ENCODE results near the gene COMMD1.

DNA sequence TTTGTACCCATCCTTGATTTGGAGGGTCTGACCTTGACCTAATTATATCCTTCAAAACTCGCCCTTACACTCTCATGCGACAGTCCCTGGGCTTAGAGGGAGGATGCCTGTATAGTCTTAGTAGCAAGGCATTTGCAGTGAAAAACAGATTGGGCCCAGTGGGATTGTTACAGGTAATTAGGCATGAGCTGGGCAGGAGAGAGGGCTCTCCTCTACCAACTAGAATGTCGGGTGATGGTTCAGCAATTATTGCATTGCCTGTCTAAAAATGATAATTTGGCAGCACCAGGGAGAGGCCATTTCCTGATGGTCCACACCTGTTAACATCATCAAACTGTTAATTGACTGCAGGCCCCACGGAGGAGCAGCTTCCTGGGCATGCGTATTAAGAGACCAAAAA is 32.4 kb downstream of the COMMD1 start:
- no peak for TF ChIP-seq GATA2 (CRISPR knock-in tag; IDR thresholded peaks at IDR 0.05)
- TF ChIP-seq, protein P1, sequence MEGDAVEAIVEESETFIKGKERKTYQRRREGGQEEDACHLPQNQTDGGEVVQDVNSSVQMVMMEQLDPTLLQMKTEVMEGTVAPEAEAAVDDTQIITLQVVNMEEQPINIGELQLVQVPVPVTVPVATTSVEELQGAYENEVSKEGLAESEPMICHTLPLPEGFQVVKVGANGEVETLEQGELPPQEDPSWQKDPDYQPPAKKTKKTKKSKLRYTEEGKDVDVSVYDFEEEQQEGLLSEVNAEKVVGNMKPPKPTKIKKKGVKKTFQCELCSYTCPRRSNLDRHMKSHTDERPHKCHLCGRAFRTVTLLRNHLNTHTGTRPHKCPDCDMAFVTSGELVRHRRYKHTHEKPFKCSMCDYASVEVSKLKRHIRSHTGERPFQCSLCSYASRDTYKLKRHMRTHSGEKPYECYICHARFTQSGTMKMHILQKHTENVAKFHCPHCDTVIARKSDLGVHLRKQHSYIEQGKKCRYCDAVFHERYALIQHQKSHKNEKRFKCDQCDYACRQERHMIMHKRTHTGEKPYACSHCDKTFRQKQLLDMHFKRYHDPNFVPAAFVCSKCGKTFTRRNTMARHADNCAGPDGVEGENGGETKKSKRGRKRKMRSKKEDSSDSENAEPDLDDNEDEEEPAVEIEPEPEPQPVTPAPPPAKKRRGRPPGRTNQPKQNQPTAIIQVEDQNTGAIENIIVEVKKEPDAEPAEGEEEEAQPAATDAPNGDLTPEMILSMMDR (IDR thresholded peaks at IDR 0.05): no peak
- no peak for TF ChIP-seq NRF1 (IDR thresholded peaks at IDR 0.05; ENCODE audit: low read depth, low read length)
- TF ChIP-seq POLR2AphosphoS5 (IDR thresholded peaks at IDR 0.05; ENCODE audit: low read depth, low read length): no peak
- TF ChIP-seq, protein P2, sequence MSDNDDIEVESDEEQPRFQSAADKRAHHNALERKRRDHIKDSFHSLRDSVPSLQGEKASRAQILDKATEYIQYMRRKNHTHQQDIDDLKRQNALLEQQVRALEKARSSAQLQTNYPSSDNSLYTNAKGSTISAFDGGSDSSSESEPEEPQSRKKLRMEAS (IDR thresholded peaks at IDR 0.05; ENCODE audit: low read depth): no peak
- TF ChIP-seq TAF1 (IDR thresholded peaks at IDR 0.05; ENCODE audit: borderline replicate concordance, low read depth, low read length): no peak
